ENCODE data around the gene NFIA. TPM values are rescaled to one million over a fixed set of nuclear protein-coding genes. Genes with fewer than 3 reads are reported as not detected.
"Not testable (repeated sequence)": the region's sequence is repeated elsewhere in the genome, so short reads cannot be mapped to it uniquely, and the experiment has no call there.

Gene NFIA
- total RNA-seq, 3 donors from 2014 or later: 54.9 to 87.5 (median 79.6) TPM

GRCh38 chr1:61125263-61125662 is 42.9 kb downstream of the NFIA start:
- intact Hi-C loops (cut with DNase I; ENCODE audit: low total_unique reads): no loop called here

GRCh38 chr1:61125895-61126294 is 43.5 kb downstream of the NFIA start:
- no peak overlapping the region for H3K27ac ChIP-seq
- no peaks in the 10 kb centered on the region for H3K9me3 ChIP-seq

More at GRCh38 chr1:61125263-61125662, 42.9 kb downstream of the NFIA start:
- H3K4me1 ChIP-seq: peaks cover 3 to 5% of the 10 kb centered on the region in 2 donors
- H3K27ac ChIP-seq: no peak overlapping the region
- no peak for DNase-seq (ENCODE audit: low spot score in 2 of 2)
- no peaks in the 10 kb centered on the region for H3K36me3 ChIP-seq
- TF ChIP-seq CTCF (IDR thresholded peaks at IDR 0.05): no peak
- H3K9me3 ChIP-seq: no peaks in the 10 kb centered on the region
- no peak overlapping the region for H3K4me3 ChIP-seq
- H3K27me3 ChIP-seq: no peaks in the 10 kb centered on the region

GRCh38 chr1:61126843-61127242 is 44.5 kb downstream of the NFIA start:
- H3K27ac ChIP-seq; H3K36me3 ChIP-seq; H3K4me3 ChIP-seq; intact Hi-C loops (cut with DNase I; ENCODE audit: low total_unique reads); DNase-seq (ENCODE audit: low spot score in 2 of 2); H3K9me3 ChIP-seq; H3K4me1 ChIP-seq; H3K27me3 ChIP-seq: not testable (repeated sequence)

More at GRCh38 chr1:61125895-61126294, 43.5 kb downstream of the NFIA start:
- Histone ChIP-seq H3K27me3 (no peaks in the 10 kb centered on the region), H3K36me3 (no peaks in the 10 kb centered on the region), H3K4me1 (peaks cover under 1 to 1% of the 10 kb centered on the region in 2 donors), H3K4me3 (no peak overlapping the region)
- DNase-seq (ENCODE audit: low spot score in 2 of 2): no peak
- no peak for TF ChIP-seq POLR2A (IDR thresholded peaks at IDR 0.05)
- no peak for TF ChIP-seq POLR2AphosphoS5 (IDR thresholded peaks at IDR 0.05)
- no peak for TF ChIP-seq CTCF (IDR thresholded peaks at IDR 0.05)
- intact Hi-C loops (cut with DNase I; ENCODE audit: low total_unique reads): no loop called here

- H3K27me3 ChIP-seq: no peaks in the 10 kb centered on the region
- peaks cover 0 to 3% of the 10 kb centered on the region in 2 donors for H3K4me1 ChIP-seq
- no peak for DNase-seq (ENCODE audit: low spot score in 2 of 2)
- no peak overlapping the region for H3K4me3 ChIP-seq
- intact Hi-C loops (cut with DNase I; ENCODE audit: low total_unique reads): no loop called here
- no peak for TF ChIP-seq POLR2A (IDR thresholded peaks at IDR 0.05)
- no peak for TF ChIP-seq CTCF (IDR thresholded peaks at IDR 0.05)
- TF ChIP-seq POLR2AphosphoS5 (IDR thresholded peaks at IDR 0.05): no peak
- no peaks in the 10 kb centered on the region for H3K36me3 ChIP-seq
- H3K27ac ChIP-seq: no peak overlapping the region
- H3K9me3 ChIP-seq: no peaks in the 10 kb centered on the region
These were observed 48.1 kb downstream of the NFIA start for GRCh38 chr1:61130338-61131000.

- H3K9me3 ChIP-seq: no peaks in the 10 kb centered on the region
- no peak overlapping the region for H3K27ac ChIP-seq
- no peak overlapping the region for H3K4me3 ChIP-seq
- TF ChIP-seq CTCF (IDR thresholded peaks at IDR 0.05): no peak
- no peak for TF ChIP-seq POLR2A (IDR thresholded peaks at IDR 0.05)
- no peak for TF ChIP-seq POLR2AphosphoS5 (IDR thresholded peaks at IDR 0.05)
- intact Hi-C loops (cut with DNase I; ENCODE audit: low total_unique reads): no loop called here
- H3K36me3 ChIP-seq: no peaks in the 10 kb centered on the region
- peaks cover 0 to 3% of the 10 kb centered on the region in 2 donors for H3K4me1 ChIP-seq
- H3K27me3 ChIP-seq: no peaks in the 10 kb centered on the region
- no peak for DNase-seq (ENCODE audit: low spot score in 2 of 2)
These were observed 48.9 kb downstream of the NFIA start for GRCh38 chr1:61131248-61131647.
